ENCODE measurements around the gene SORBS2. TPM values are rescaled to one million over a fixed set of nuclear protein-coding genes. Genes with fewer than 3 reads are reported as not detected.

Gene SORBS2
- total and polyA plus RNA-seq, 2 of the 4 experiments (the other 2 are of a cell fraction), result 0.18 TPM; not detected in 1

DNA sequence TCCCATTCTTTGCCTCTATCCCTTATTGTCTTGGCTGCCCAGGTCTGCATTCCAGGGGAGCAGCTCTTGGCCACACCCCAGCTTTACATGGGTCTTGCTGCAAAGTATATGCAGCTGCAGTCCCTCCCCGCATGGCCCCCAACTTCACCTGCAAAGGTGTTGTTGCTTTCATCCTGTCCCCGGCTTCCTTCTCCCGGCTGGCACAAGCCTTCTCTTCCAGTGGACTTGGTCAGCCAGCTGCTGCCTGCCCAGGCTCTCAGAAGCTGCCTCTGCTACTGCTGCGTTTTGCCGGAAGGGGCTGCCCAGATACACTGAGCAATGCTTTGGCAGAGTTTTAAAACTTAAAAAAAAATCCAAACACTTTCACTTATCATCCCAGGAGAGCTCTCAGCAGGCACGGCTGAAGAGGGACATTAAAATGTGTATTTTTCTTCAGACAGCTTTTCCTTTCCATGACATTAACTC lies 155.5 kb downstream of the SORBS2 start:
- Histone ChIP-seq H2BK20ac (ENCODE audit: low read depth, low read length) (no peak overlapping the region), H3K4ac (ENCODE audit: low read depth, low read length) (no peak overlapping the region), H4K91ac (ENCODE audit: insufficient read depth, low read depth, low read length) (no peak overlapping the region), H4K8ac (ENCODE audit: low read depth in 2 of 2, low read length in 2 of 2) (no peak overlapping the region), H3K36me3 (ENCODE audit: control insufficient read depth, insufficient read depth, low read length) (no peaks in the 10 kb centered on the region), H4K5ac (ENCODE audit: low read depth, low read length) (no peak overlapping the region), H3K4me1 (ENCODE audit: control insufficient read depth, insufficient read depth, low read length) (no peaks in the 10 kb centered on the region), H2BK5ac (ENCODE audit: low read depth, low read length, poor library complexity, severe bottlenecking) (no peak overlapping the region), H3K4me2 (ENCODE audit: low read depth, low read length) (peak overlapping the region; percentile 46), H3K9me1 (ENCODE audit: insufficient read depth, low read length) (no peaks in the 10 kb centered on the region), H3K27ac (ENCODE audit: insufficient read depth, low read length) (no peak overlapping the region), H2BK15ac (ENCODE audit: low read depth, low read length) (no peak overlapping the region), H3K56ac (ENCODE audit: extremely low read depth, insufficient read depth, low read length) (no peak overlapping the region), H3K18ac (ENCODE audit: low read depth, low read length) (no peak overlapping the region), H3K23ac (ENCODE audit: low read depth, low read length) (no peak overlapping the region), H3K79me1 (ENCODE audit: low read depth in 1 of 2, low read length in 2 of 2) (no peaks in the 10 kb centered on the region), H3K14ac (replicated peaks; ENCODE audit: low read depth, low read length) (no peak overlapping the region), H3K9ac (ENCODE audit: low read depth, low read length) (no peak overlapping the region), H3K9me3 (ENCODE audit: control insufficient read depth, insufficient read depth, low read length) (no peaks in the 10 kb centered on the region), H2AK5ac (ENCODE audit: low read depth, low read length) (no peak overlapping the region), H3K27me3 (ENCODE audit: control insufficient read depth, insufficient read depth, low read length) (peaks cover 25% of the 10 kb centered on the region), H3K4me3 (ENCODE audit: insufficient read depth, low read depth, low read length) (no peak overlapping the region), H2AFZ (replicated peaks; ENCODE audit: low read length, poor library complexity) (no peak overlapping the region), H4K20me1 (ENCODE audit: insufficient read depth, low read length) (no peaks in the 10 kb centered on the region), H2BK120ac (ENCODE audit: low read depth, low read length) (no peak overlapping the region), H2AK9ac (replicated peaks; ENCODE audit: low read depth, low read length, poor library complexity) (no peak overlapping the region)
- TF ChIP-seq RFX5 (IDR thresholded peaks at IDR 0.05; ENCODE audit: low read depth, low read length), result no peak
- peak; percentile 33; the same call in 1 of the 2 replicates for TF ChIP-seq RAD21 (IDR thresholded peaks at IDR 0.05; ENCODE audit: low read length)
- TF ChIP-seq, protein P1, sequence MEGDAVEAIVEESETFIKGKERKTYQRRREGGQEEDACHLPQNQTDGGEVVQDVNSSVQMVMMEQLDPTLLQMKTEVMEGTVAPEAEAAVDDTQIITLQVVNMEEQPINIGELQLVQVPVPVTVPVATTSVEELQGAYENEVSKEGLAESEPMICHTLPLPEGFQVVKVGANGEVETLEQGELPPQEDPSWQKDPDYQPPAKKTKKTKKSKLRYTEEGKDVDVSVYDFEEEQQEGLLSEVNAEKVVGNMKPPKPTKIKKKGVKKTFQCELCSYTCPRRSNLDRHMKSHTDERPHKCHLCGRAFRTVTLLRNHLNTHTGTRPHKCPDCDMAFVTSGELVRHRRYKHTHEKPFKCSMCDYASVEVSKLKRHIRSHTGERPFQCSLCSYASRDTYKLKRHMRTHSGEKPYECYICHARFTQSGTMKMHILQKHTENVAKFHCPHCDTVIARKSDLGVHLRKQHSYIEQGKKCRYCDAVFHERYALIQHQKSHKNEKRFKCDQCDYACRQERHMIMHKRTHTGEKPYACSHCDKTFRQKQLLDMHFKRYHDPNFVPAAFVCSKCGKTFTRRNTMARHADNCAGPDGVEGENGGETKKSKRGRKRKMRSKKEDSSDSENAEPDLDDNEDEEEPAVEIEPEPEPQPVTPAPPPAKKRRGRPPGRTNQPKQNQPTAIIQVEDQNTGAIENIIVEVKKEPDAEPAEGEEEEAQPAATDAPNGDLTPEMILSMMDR (conservative IDR thresholded peaks at IDR 0.05; ENCODE audit: low read depth, low read length), result peak; percentile 23; the same call in 1 of the 2 replicates
- no peak for TF ChIP-seq MAZ (IDR thresholded peaks at IDR 0.05; ENCODE audit: borderline replicate concordance, low read depth, low read length)
- TF ChIP-seq CEBPB (IDR thresholded peaks at IDR 0.05; ENCODE audit: low read depth, low read length), result no peak
- no peak for TF ChIP-seq NFE2L2 (IDR thresholded peaks at IDR 0.05; ENCODE audit: low read depth, low read length)
- ChIA-PET CTCF (interaction anchor here (0.6 to 0.9 kb wide), 2 partner anchors 17 to 79 kb away, joined by 3 read pairs; no protein-coding TSS in a partner anchor), POLR2A (ENCODE audit: unreplicated experiment) (no interaction called here)
- intact Hi-C loops (cut with micrococcal nuclease), result loop anchor here (5.0 kb wide), 1 partner anchor 366 kb away; no protein-coding TSS in a partner anchor
- no TSS peak for BruUV-seq (replicated peaks)
- ATAC-seq (ENCODE audit: low read depth) (peak; percentile 84), DNase-seq (peak; percentile 18)
- 20% methylated on average over 2 of the region's 6 CpGs; no CpG with 5 or more reads in 1 of the 2 experiments for WGBS, 2 experiments (ENCODE audit: extremely low coverage in 2 of 2, insufficient read length in 1 of 2)
- in situ Hi-C loops (cut with MboI; ENCODE audit: low sequenced_read_pairs), result no loop called here
- dilution Hi-C loops (cut with HindIII; ENCODE audit: low sequenced_read_pairs, unreplicated experiment), result no loop called here

All from IMR-90 (cell line).